ENCODE data around the gene SLC2A11. TPM values are rescaled to one million over a fixed set of nuclear protein-coding genes. Genes with fewer than 3 reads are reported as not detected.
A peak's percentile ranks its signal among the peaks of the same experiment; 100 is the strongest.

Gene SLC2A11
- total RNA-seq, 1 donor from 2014 or later, result 22.6 TPM

- Mint-ChIP-seq H3K9me3 (ENCODE audit: unreplicated experiment) (no peaks in the 10 kb centered on the region), H3K27me3 (ENCODE audit: unreplicated experiment) (no peaks in the 10 kb centered on the region), H3K36me3 (ENCODE audit: unreplicated experiment) (peaks cover 27% of the 10 kb centered on the region), H3K27ac (ENCODE audit: unreplicated experiment) (peak overlapping the region; percentile 41), H3K4me1 (ENCODE audit: unreplicated experiment) (peaks cover 24% of the 10 kb centered on the region), H3K4me3 (ENCODE audit: unreplicated experiment) (no peak overlapping the region)
- no peak for DNase-seq (ENCODE audit: extremely low spot score, unreplicated experiment)
- TF ChIP-seq CTCF (IDR thresholded peaks at IDR 0.05), result no peak
Observed at GRCh38 chr22:23832226-23833016, 25.3 kb upstream of the SLC2A11 start.

DNA sequence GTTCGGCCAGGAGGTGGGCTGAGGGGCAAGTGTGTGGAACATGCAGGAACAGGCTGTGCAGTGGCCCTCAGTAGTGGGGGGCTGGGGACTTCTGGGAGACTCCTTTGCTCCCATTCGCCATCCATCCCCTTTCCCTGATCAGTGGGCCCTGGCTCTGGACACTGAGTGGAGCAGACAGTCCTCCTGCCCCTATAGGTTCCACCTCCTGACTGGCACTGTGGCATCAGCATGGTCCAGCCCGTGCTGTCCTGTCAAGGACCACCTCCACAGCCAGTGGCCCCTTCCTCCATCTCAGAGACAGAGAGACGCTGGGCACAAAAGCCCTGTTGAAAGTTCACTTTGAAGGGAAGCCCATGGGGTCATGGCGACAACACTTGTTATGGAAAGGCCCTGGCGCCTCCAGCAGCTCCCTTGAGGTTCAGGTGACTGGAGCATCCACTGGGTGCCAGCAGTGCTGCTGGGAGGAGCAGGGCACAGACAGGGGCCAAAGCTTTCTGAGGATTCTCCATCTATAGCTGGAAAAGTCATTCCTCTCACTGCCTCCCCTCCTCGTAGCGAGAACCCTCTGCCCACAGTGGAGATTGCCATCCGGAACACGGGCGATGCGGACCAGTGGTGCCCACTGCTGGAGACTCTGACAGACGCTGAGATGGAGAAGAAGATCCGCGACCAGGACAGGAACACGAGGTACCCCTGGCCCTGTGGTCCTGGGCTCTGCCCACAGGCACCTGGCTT lies 24.5 kb upstream of the SLC2A11 start:
- Mint-ChIP-seq H3K4me1 (ENCODE audit: unreplicated experiment) (peaks cover 27% of the 10 kb centered on the region), H3K36me3 (ENCODE audit: unreplicated experiment) (peaks cover 26% of the 10 kb centered on the region), H3K27ac (ENCODE audit: unreplicated experiment) (no peak overlapping the region), H3K9me3 (ENCODE audit: unreplicated experiment) (no peaks in the 10 kb centered on the region), H3K27me3 (ENCODE audit: unreplicated experiment) (no peaks in the 10 kb centered on the region), H3K4me3 (ENCODE audit: unreplicated experiment) (no peak overlapping the region)
- TF ChIP-seq CTCF (IDR thresholded peaks at IDR 0.05), result no peak
- no peak for DNase-seq (ENCODE audit: extremely low spot score, unreplicated experiment)

DNA sequence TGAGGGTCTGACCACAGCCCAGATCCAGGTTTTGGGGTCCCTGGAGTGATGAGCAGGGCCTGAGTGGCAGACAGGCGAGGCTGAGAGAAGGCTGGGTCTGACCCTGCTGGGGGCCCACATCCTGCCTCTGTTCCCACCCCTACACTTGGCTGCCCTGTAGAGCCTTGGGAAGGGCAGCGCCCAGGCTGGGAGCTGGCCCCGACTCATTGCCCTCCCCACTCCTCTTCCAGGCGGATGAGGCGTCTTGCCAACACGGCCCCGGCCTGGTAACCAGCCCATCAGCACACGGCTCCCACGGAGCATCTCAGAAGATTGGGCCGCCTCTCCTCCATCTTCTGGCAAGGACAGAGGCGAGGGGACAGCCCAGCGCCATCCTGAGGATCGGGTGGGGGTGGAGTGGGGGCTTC lies 23.8 kb upstream of the SLC2A11 start:
- Mint-ChIP-seq H3K27ac (ENCODE audit: unreplicated experiment) (no peak overlapping the region), H3K36me3 (ENCODE audit: unreplicated experiment) (peaks cover 22% of the 10 kb centered on the region), H3K4me3 (ENCODE audit: unreplicated experiment) (no peak overlapping the region), H3K9me3 (ENCODE audit: unreplicated experiment) (no peaks in the 10 kb centered on the region), H3K27me3 (ENCODE audit: unreplicated experiment) (no peaks in the 10 kb centered on the region), H3K4me1 (ENCODE audit: unreplicated experiment) (peaks cover 30% of the 10 kb centered on the region)
- DNase-seq (ENCODE audit: extremely low spot score, unreplicated experiment), result no peak
- TF ChIP-seq CTCF (IDR thresholded peaks at IDR 0.05), result no peak

DNA sequence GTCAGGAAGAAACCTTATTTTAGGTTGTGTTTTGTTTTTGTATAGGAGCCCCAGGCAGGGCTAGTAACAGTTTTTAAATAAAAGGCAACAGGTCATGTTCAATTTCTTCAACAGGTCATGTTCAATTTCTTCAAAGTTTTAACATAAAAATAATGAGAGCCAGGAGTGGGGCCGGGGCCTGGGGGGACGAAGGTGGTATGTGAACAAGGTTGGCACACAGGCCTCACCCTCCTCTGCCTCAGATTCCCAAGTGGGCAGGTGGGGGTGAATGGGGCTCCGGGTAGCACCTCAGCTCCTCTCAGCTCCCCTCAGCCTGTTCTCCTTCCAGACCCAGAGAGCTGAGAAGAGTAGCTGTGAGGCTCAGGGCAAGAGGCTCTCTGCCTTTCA lies 23.3 kb upstream of the SLC2A11 start:
- DNase-seq (ENCODE audit: extremely low spot score, unreplicated experiment), result no peak
- no peak overlapping the region for H3K4me3 Mint-ChIP-seq (ENCODE audit: unreplicated experiment)
- H3K9me3 Mint-ChIP-seq (ENCODE audit: unreplicated experiment), result no peaks in the 10 kb centered on the region
- H3K36me3 Mint-ChIP-seq (ENCODE audit: unreplicated experiment), result peaks cover 18% of the 10 kb centered on the region
- H3K4me1 Mint-ChIP-seq (ENCODE audit: unreplicated experiment), result peaks cover 32% of the 10 kb centered on the region
- TF ChIP-seq CTCF (IDR thresholded peaks at IDR 0.05), result no peak
- no peaks in the 10 kb centered on the region for H3K27me3 Mint-ChIP-seq (ENCODE audit: unreplicated experiment)
- no peak overlapping the region for H3K27ac Mint-ChIP-seq (ENCODE audit: unreplicated experiment)

DNA sequence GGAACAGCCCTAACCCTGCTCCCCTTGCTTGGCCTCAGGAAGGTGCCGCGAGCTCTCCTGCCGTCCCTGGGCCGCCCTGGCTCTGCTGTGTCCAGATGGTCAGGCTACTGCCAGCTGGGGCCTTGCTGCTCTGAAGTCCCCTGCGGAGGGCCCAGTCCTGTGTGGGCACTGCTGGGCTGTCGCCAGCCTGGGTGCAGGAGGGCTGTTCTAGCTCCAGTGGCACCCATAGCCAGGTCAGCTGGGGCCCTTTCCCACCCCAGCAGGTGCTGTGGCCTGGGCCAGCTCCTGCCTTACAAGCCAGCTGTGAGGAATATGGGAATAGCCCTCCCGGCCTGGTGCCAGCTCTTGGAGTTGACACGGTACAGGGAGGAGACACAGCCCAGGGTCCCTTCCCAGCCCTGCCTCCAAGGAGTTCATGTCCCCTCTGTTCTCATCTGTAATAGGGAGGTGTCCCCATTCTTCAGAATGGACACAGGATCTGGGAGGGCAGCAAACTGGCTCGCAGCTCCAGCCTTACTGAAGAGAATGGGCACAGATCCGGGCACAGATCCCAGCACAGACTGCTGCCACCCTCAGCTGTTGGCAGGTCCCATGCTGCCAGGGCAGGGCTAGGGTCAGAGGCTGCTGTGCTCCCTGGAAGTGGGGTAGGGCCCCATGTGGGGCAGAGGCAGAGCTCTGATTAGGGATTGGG lies 22.7 kb upstream of the SLC2A11 start:
- no peak overlapping the region for H3K27ac Mint-ChIP-seq (ENCODE audit: unreplicated experiment)
- no peaks in the 10 kb centered on the region for H3K9me3 Mint-ChIP-seq (ENCODE audit: unreplicated experiment)
- no peak overlapping the region for H3K4me3 Mint-ChIP-seq (ENCODE audit: unreplicated experiment)
- H3K27me3 Mint-ChIP-seq (ENCODE audit: unreplicated experiment), result no peaks in the 10 kb centered on the region
- H3K4me1 Mint-ChIP-seq (ENCODE audit: unreplicated experiment), result peaks cover 29% of the 10 kb centered on the region
- DNase-seq (ENCODE audit: extremely low spot score, unreplicated experiment), result no peak
- peaks cover 13% of the 10 kb centered on the region for H3K36me3 Mint-ChIP-seq (ENCODE audit: unreplicated experiment)
- no peak for TF ChIP-seq CTCF (IDR thresholded peaks at IDR 0.05)
